Gastrocnemius medialis (tissue), 4 donors: ENCODE data around the gene SPG11. TPM values are rescaled to one million over a fixed set of nuclear protein-coding genes. Genes with fewer than 3 reads are reported as not detected.

Experiments
- ATAC-seq, 2 donors: fragments of 150-250 bp; one replicate each; pipeline ENCODE4 v1.9.1; 2016
- DNase-seq, 2 donors: peaks; one replicate each; pipeline ENCODE4 v3.0.0-alpha.2; 2019
- H3K27ac ChIP-seq, 4 donors: fragments of 200-600 bp; sonication (generic); 1 replicate in 1 of 4; 2 replicates in 3 of 4; pipeline ENCODE4 v1.5.1; 2016 to 2018; ENCODE audit warnings: mild to moderate bottlenecking in 2 of 4, moderate library complexity in 1 of 4
- H3K27me3 ChIP-seq, 3 donors: fragments of 200-600 bp; sonication (generic) in 2 of 3; 1 replicate in 1 of 3; 2 replicates in 2 of 3; pipeline versions ENCODE4 v1.5.1 to v1.6.0; 2016 to 2019; ENCODE audit warnings: mild to moderate bottlenecking in 1 of 3, moderate library complexity in 1 of 3
- H3K36me3 ChIP-seq, 2 donors: fragments of 200-600 bp; sonication (generic) in 1 of 2; one replicate each; pipeline ENCODE4 v1.5.1; 2017 to 2018
- H3K4me1 ChIP-seq, 2 donors: fragments of 200-600 bp; sonication (generic) in 1 of 2; one replicate each; pipeline ENCODE4 v1.5.1; 2016 to 2017; ENCODE audit warnings: mild to moderate bottlenecking in 2 of 2
- H3K4me3 ChIP-seq, 4 donors: fragments of 200-600 bp; sonication (generic) in 3 of 4; 1 replicate in 1 of 4; 2 replicates in 3 of 4; pipeline ENCODE4 v1.5.1; 2016 to 2019; ENCODE audit warnings: mild to moderate bottlenecking in 2 of 4
- H3K9me3 ChIP-seq, 3 donors: fragments of 200-600 bp; sonication (generic) in 2 of 3; 1 replicate in 1 of 3; 2 replicates in 2 of 3; pipeline ENCODE4 v1.5.1; 2016 to 2019
- POLR2A ChIP-seq, 2 donors: fragments of 450-650 bp; IDR thresholded peaks; one replicate each; pipeline ENCODE4 v1.6.1; 2017; ENCODE audit warnings: antibody characterized with exemption in 2 of 2, mild to moderate bottlenecking in 2 of 2, moderate library complexity in 2 of 2
- in situ Hi-C, 4 donors: fragments of 200-750 bp; cut with MboI; loops; one replicate each; pipeline versions ENCODE4 v1.15.0 to v1.8.0; 2017; ENCODE audit warnings: low sequenced_read_pairs in 4 of 4
- intact Hi-C: fragments of 100-400 bp; cut with DNase I; formaldehyde crosslinking; loops from one replicate; pipeline ENCODE4 v1.15.1; 2023; ENCODE audit warnings: low total_unique reads
- total RNA-seq, 4 donors: library from RNA; depleted of rRNA; stranded (reverse); fragments of >200 nt; gene quantifications; one replicate each; pipeline versions ENCODE4 v1.1.0 to v1.2.3, GENCODE V29; 2016
- TF ChIP-seq, protein P1 (sequence below), 5 experiments: fragments of 450-650 bp in 3 of 5; fragments of 200-600 bp in 2 of 5; sonication (generic) in 2 of 5; IDR thresholded peaks in 4 of 5; conservative IDR thresholded peaks in 1 of 5; 1 replicate in 4 of 5; 2 replicates in 1 of 5; pipeline ENCODE4 v1.5.1; 2016 to 2019; ENCODE audit warnings: antibody characterized with exemption in 5 of 5, mild to moderate bottlenecking in 3 of 5, moderate library complexity in 3 of 5

The SPG11 gene
- total RNA-seq, 4 donors from 2014 or later = 32.8 to 51.7 (median 43.2) TPM

- peak within 1 kb of the TSS; percentile 96 to 99 (median 98) for H3K27ac ChIP-seq
- intact Hi-C loops (loop anchor here (1.0 to 10.0 kb wide), 7 partner anchors 18 to 926 kb away; partner anchors contain the start of genes CTDSPL2, GOLM2, SHF and SPG11), in situ Hi-C loops (loop anchor here in 1 of 4 donors (5.0 to 25.0 kb wide), 2 partner anchors 49 to 924 kb away; partner anchors contain the start of genes ELL3, SERF2 and SPG11)
- no peaks in the 10 kb centered on the region for H3K9me3 ChIP-seq
- H3K4me1 ChIP-seq = peaks cover 21 to 25% of the 10 kb centered on the region in 2 donors
- DNase-seq (peak; percentile 92 to 97), ATAC-seq (peak; percentile 93 to 95)
- peak within 1 kb of the TSS; percentile 91 to 97 (median 94) for H3K4me3 ChIP-seq
- TF ChIP-seq POLR2A (IDR thresholded peaks at IDR 0.05) = peak; percentile 98 to 99
- TF ChIP-seq, protein P1, sequence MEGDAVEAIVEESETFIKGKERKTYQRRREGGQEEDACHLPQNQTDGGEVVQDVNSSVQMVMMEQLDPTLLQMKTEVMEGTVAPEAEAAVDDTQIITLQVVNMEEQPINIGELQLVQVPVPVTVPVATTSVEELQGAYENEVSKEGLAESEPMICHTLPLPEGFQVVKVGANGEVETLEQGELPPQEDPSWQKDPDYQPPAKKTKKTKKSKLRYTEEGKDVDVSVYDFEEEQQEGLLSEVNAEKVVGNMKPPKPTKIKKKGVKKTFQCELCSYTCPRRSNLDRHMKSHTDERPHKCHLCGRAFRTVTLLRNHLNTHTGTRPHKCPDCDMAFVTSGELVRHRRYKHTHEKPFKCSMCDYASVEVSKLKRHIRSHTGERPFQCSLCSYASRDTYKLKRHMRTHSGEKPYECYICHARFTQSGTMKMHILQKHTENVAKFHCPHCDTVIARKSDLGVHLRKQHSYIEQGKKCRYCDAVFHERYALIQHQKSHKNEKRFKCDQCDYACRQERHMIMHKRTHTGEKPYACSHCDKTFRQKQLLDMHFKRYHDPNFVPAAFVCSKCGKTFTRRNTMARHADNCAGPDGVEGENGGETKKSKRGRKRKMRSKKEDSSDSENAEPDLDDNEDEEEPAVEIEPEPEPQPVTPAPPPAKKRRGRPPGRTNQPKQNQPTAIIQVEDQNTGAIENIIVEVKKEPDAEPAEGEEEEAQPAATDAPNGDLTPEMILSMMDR (IDR thresholded peaks at IDR 0.05 in 4 of 5, conservative IDR thresholded peaks at IDR 0.05 in 1 of 5) = no peak
- no peaks in the 10 kb centered on the region for H3K27me3 ChIP-seq
- H3K36me3 ChIP-seq = peaks cover 0 to 12% of the 10 kb centered on the region in 2 donors
Observed at GRCh38 chr15:44711096-44711742, 47.8 kb upstream of the SPG11 start, which contains the start of the genes B2M and PATL2. TSS of gene B2M (plus strand) at chr15:44711517. CDS start at chr15:44711547, 30 bp downstream. TSS of gene PATL2 (minus strand) at chr15:44711323. CDS start at chr15:44676490, 34,833 bp downstream.

GRCh38 chr15:44710236-44711095, 47.0 kb upstream of the SPG11 start:
- TF ChIP-seq, protein P1 (IDR thresholded peaks at IDR 0.05 in 4 of 5, conservative IDR thresholded peaks at IDR 0.05 in 1 of 5) = peak in 1 of 5 experiments; percentile 25
- peak in 1 of 2 donors; percentile 23 for TF ChIP-seq POLR2A (IDR thresholded peaks at IDR 0.05)
- peak overlapping the region; percentile 91 to 97 (median 94) for H3K4me3 ChIP-seq
- no peaks in the 10 kb centered on the region for H3K9me3 ChIP-seq
- peak overlapping the region; percentile 96 to 99 (median 98) for H3K27ac ChIP-seq
- DNase-seq (peak in 1 of 2 donors; percentile 19), ATAC-seq (peak; percentile 4 to 6)
- intact Hi-C loops = loop anchor here (1.0 to 10.0 kb wide), 7 partner anchors 19 to 927 kb away; partner anchors contain the start of genes CTDSPL2, GOLM2, SHF and SPG11
- H3K4me1 ChIP-seq = peaks cover 19 to 21% of the 10 kb centered on the region in 2 donors
- H3K36me3 ChIP-seq = peaks cover 0 to 4% of the 10 kb centered on the region in 2 donors
- H3K27me3 ChIP-seq = no peaks in the 10 kb centered on the region
- in situ Hi-C loops = loop anchor here in 1 of 4 donors (5.0 to 25.0 kb wide), 2 partner anchors 48 to 923 kb away; partner anchors contain the start of genes ELL3, SERF2 and SPG11

DNA sequence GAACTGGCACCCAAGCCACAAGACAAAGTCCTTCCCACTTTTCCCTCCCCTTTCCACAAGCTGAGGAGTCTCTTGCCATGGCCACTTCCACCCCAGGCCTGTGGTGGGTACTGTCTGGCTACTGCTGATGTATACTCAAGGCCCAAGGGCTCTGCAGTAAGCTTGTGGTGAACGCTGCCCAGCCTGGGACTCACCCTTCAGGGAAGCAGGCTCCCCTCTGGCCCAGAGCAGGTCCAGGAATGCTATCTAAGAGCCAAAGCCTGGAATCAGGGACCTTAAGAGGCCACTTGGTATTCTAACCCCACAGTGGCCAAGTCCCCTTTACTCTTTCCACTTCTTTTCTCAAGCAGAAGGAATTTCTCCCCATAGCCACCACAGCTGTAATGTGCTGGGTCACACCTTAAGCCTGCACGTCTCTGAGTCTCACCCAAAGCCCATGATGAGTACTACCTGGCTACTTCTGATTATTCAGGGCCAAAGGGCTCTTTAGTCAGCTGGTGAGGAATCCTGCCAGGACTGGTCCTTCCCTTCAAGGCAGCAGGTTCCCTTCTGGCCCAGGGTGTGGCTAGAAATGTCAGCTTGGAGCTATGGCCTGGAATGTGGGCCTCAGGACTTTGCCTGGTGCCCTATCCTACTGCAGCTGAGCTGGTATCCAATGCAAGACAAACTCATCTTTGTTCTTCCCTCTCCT, 43.6 kb upstream of the SPG11 start:
- in situ Hi-C loops = loop anchor here in 1 of 4 donors (25.0 kb wide), 1 partner anchor 920 kb away; the partner anchor contains the start of genes ELL3 and SERF2
- DNase-seq (no peak), ATAC-seq (no peak)
- Histone ChIP-seq H3K4me1 (peaks cover 0 to 8% of the 10 kb centered on the region in 2 donors), H3K27ac (no peak overlapping the region), H3K4me3 (no peak overlapping the region), H3K27me3 (no peaks in the 10 kb centered on the region), H3K36me3 (no peaks in the 10 kb centered on the region), H3K9me3 (no peaks in the 10 kb centered on the region)
- intact Hi-C loops = no loop called here
- no peak for TF ChIP-seq POLR2A (IDR thresholded peaks at IDR 0.05)
- TF ChIP-seq, protein P1 (IDR thresholded peaks at IDR 0.05 in 4 of 5, conservative IDR thresholded peaks at IDR 0.05 in 1 of 5) = no peak

DNA sequence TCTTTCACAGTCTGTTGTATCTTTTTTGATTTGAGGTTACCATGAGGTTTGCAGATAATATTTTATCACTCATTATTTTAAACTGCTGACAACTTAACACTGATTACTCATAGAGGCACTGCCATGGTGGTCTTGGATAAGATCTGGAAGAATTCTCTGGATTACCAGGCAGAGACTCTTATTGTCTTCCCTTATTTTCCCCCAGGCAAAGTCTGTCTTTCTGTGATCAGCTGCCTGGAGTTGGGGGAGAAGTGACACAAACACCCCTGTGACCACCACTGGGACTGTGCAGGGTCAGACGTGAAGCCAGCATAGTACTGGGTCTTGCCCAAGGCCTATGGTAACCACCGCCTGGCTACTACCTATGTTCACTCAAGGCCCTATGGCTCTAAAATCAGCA, 42.9 kb upstream of the SPG11 start:
- H3K4me3 ChIP-seq = no peak overlapping the region
- ATAC-seq (no peak), DNase-seq (no peak)
- peaks cover 0 to 8% of the 10 kb centered on the region in 2 donors for H3K4me1 ChIP-seq
- intact Hi-C loops = no loop called here
- no peaks in the 10 kb centered on the region for H3K9me3 ChIP-seq
- no peaks in the 10 kb centered on the region for H3K27me3 ChIP-seq
- H3K27ac ChIP-seq = no peak overlapping the region
- no peaks in the 10 kb centered on the region for H3K36me3 ChIP-seq
- in situ Hi-C loops = loop anchor here in 1 of 4 donors (25.0 kb wide), 1 partner anchor 919 kb away; the partner anchor contains the start of genes ELL3 and SERF2
- TF ChIP-seq, protein P1 (IDR thresholded peaks at IDR 0.05 in 4 of 5, conservative IDR thresholded peaks at IDR 0.05 in 1 of 5) = no peak
- TF ChIP-seq POLR2A (IDR thresholded peaks at IDR 0.05) = no peak
